GM18517 (cell line): Measurements from ENCODE around the gene ZBTB32.

Experiments used
- ATAC-seq: cut with Tn5 transposase; IDR thresholded peaks from one replicate; pipeline ENCODE4 v1.9.1; 2021; ENCODE audit warnings: mild to moderate bottlenecking, moderate library complexity; ENCODE audit not compliant: unreplicated experiment

The ZBTB32 gene

DNA sequence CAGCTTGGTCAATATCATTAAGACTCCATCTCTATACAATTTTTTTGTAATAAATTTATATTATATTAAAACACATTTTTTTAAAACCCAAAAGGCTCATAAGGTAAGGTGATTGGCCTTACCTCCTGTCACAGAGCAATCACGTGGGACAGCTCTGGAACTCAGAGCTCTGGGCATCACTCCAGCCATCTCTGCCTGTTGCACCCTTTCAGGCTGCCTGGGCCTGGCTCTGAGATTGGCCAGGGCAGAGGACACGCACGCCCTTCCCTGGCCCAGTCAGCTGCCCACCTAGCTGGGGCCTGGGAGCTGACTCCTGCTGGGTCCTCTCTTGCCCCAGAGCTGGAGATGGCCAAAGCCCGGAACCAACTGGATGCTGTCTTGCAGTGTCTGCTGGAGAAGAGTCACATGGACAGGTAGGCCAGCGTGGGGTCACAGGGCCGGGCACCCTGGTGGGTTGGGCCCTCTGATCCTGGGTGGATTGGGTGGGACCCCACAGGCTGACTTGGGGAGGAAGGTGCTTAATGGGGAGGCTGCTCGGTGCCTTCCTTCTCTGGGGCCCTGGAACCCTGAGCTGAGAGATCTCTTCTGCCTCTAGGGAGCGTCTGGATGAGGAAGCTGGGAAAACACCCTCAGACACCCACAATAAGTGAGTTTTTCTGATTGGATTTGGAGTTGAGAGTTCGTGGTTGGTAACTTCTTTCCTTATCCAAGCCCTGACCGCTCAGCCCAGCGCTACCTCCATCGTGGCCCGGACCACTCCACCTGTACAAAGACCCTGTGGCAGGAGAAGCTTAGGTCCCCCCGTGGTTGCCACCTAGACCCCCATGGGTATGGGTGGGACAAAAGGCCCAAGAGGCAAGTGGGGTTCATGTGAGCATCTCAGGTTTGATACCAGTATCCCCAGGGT, 47.7 kb downstream of the ZBTB32 start:
- ATAC-seq, result no peak

DNA sequence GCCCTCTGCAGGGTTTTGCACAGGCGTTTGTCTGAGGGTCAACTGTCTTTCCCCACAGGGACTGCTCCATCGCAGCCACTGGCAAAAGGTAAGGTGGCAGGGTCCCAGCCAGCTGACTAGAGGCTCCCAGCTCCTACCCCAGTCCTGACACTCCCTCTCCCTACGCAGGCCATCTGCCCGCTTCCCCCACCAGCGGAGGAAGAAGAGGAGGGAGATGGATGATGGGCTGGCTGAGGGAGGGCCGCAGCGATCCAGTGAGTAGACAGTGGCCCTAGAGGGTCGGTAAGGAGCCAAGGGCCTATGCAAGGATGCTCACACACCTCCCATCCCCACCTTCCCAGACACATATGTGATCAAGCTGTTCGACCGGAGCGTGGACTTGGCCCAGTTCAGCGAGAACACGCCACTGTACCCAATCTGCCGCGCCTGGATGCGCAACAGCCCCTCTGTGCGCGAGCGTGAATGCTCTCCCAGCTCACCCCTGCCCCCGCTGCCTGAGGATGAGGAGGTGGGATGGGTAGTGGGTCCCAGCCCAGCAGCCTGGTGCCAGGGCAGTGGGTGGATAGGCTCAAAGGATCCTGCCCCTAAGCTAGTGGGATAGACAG, 48.5 kb downstream of the ZBTB32 start:
- no peak for ATAC-seq

DNA sequence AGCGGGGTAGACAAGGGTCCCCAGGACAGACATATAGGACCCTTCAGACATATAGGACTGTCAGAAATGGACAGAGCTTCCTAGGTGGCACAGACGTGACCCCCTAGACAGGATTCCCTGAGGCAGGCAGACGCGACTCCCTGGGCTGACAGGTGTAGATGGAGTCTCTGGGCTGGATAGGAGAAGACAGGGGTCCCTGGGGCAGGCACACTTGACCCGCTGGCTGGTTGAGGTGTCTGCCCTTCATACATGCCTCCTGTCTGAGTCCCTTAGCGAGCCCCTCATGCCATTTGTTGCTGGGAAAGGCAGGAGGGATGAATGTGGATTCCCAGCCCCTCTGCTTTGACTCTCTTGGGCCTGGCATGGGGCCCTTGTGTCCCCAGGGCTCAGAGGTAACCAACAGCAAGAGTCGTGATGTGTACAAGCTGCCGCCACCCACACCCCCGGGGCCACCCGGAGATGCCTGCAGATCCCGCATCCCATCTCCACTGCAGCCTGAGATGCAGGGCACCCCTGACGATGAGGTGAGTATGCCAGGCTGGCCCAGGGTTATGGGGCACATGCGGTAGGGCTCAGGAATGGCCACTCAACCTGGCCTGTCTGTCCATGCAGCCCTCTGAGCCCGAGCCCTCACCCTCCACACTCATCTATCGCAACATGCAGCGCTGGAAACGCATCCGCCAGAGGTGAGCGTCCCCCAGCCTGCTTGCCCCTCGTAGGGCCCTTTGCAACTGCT, 49.4 kb downstream of the ZBTB32 start:
- no peak for ATAC-seq

DNA sequence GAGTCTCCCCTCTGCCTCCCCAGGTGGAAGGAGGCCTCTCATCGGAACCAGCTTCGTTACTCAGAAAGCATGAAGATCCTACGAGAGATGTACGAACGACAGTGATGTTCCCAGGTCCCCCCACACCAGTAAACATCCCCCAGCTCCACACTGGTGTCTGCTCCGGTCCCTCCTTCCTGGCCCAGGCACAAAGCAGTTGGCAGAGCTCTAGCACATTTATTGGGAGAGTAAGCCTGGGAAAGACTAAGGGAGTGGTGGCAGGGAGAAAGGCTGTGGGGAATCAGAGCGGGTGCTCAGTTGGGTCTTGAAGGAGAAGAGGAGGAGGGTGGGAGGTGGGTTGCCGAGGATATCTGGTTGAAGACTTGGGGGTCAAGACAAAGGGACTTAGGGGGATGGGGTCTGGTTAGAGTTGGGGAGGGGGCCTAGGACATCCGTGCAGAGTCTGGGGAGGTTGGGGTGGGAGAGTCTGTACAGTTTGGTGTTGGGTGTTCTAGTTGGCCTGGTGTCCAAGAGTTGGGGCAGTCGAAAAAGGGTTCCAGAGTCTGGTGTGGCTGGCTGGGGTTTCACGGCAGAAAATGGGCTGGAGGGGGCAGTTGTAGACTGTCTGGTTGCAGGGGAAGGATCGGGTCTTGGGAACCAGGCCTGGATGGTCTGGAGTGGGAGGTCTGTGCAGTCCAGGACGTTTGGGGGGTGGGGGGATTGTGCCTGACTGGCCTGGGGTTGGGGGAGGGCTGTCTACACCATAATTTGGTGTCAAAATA, 50.2 kb downstream of the ZBTB32 start:
- ATAC-seq, result no peak

DNA sequence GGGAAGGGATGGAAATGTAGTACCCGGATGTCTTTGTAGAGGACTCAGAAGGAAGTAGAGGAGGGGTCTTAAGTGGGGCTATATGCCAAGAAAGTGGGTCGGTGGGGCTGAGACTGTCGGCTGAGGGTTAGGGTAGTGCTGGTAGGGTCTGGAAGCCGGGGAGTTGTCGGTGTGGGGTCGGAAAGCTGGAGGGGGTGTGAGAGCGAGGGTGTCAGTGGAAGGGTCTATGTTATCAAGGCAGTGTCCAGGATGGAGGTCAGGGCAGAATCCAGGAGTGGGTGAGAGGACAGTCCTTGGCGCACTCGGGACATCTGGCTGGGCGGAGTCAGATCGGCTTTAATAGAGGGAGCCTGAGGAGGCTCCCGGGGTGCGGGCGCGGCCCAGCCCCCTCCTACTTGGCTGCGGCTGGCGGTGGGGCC, 50.8 kb downstream of the ZBTB32 start:
- ATAC-seq, result no peak

GRCh38 chr19:35755550-35756376, 51.4 kb downstream of the ZBTB32 start:
- ATAC-seq, result no peak

DNA sequence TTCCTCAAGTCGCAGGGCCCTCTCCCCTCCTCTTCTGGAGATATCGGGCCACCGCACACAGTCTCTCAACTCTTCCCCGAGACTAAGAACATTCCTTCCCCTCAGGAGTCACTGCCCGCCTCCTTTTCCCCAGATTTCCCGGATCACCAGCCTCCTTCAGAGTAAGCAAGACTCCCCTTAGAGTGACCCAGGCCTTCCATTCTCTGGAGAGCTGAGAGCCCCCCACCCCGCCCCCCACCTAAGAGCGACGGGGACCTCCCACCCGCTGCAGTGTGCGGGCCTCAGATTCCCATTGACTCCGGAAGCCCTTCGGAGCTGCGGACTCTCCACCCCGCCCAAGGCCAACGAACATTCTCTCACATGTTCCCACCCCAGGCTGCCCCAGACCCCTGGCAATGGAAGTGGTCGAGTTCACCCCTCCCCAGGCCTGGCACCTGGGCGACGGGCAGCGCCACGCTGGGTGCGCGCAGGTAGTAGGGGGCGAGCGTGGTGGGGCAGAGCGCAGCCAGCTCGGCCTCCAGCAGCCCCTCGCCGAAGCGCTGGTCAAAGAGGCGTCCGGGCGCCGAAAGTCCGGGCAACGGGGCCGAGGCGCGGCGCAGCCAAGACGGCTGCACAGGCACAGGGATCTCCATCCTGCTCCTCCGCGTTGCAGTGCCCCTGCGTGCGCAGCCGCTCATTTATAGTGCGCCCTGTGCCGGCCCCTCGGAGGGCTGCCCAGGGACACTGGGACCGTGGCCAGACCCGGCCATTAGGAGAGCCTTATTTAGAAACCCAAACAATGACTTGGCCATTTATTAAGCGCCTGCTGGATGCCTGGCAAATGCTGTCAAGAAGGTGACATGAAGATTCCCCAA, 52.2 kb downstream of the ZBTB32 start, which contains the start of gene HSPB6:
HSPB6 (minus strand) TSS at position 653 of the 854 bp plus-strand sequence; CDS start at position 632, 21 bp downstream.
- no peak for ATAC-seq

DNA sequence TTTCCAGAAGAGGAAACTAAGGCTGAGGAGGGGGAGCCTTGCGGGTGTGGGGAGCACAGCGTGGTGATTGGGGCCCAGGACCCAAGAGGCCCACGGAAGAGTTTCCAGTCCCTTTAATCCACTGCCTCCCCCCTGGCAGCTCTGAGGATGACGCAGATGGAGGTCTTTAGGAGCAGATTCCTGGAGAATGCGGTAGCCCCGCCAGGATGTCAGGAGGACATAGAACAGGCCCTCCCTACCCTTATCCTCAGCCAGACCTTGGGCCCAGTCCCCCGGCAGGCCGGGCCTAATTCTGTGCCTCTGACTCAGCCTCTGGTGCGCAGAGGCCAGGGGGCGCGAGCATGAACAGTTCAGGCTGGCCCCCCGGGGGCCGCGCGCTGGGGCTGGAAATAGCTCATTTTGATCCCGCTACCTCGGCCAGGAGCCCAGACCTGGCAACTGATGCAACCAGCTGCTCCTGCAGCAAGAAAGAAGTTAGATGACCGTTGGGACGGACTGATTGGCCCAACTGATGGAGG, 52.9 kb downstream of the ZBTB32 start:
- ATAC-seq, result peak; percentile 5

DNA sequence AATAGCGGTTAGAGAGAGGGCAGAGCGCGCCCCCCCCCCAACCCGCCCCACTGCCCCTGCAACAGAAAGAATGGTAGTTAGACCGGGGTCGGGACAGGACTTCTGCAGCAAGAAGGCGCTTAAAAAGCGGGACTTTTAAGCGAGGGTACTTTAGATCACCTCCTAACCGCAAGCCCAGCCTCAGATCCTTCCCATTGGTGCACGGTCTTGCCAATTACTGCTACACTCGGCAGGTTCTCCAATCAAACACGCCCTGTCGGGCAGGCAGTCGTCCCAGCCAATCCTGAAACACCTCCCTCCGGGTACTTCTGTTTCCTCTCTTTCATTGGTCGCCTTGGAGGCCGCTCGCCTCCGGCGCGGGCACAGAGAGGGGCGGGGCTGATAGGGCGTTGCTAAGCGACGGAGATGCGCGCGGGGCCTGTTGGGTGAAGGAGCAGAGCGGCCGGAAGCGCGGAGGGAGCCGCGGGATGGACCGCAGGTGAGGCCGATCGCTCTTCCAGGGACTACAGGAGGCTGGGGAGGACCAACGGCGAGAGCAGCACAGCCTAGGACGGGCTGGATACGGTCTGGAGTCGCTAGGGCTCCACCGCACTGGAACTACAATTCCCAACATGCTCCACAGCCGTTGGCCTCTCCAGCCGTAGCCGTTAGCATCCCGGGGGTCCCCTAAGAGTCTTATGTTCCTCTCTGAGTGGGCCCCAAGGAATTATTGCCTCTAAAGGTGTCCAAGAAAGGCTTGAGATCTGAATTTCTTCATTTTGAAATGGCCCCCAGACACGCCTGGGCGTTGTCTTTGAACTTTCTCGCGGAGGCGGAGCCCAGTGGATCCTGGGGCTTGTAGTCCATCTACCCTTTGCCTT, 53.6 kb downstream of the ZBTB32 start, which contains the start of gene PROSER3:
PROSER3 (plus strand) TSS at position 428 of the 860 bp plus-strand sequence; CDS start at position 468, 40 bp downstream.
- peak; percentile 91 for ATAC-seq

DNA sequence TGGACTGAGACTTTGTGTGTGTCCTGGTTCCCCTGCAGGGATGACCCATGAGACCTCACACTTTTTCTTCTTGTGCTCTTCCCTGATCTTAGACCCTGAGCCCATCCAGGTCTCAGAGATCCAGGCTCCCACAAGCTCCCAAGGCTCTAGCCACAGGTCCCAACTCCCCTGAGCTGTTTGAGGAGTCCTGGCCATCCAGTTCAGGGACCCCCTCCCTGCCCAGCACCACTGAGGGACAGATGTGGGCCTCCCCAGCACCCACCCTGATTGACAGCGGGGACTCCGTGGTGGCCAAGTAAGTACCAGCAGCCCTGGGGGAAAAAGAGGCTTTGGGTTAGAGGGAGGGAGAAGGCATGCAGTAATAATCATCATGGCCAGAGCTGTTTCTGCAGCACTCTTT, 55.3 kb downstream of the ZBTB32 start:
- ATAC-seq, result no peak

DNA sequence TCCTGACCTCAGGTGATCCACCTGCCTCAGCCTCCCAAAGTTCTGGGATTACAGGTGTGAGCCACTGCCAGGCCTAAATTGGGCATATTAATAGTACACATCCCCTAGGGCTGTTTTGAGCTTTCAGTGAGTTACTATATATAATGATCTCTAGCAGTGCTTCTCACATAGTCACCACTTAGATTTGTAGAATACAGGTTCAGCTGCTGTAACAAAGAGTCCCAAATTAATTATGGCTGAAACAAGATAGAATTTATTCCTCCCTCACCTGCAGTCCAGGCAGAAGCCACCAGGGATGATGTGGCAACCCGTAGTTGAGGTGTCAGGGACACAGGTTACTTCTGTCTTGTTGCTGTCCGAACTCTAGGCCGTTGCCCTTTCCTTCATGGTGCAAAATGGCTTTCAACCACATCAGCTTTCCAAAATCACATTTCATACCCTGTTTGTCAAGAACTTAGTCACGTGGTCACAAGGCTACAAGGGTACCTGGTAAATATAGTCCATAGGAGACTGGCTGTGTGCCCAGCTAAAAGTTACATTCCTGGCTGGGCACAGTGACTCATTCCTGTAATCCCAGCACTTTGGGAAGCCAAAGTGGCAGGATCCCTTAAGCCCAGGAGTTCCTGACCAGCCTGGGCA, 56.5 kb downstream of the ZBTB32 start:
- no peak for ATAC-seq

DNA sequence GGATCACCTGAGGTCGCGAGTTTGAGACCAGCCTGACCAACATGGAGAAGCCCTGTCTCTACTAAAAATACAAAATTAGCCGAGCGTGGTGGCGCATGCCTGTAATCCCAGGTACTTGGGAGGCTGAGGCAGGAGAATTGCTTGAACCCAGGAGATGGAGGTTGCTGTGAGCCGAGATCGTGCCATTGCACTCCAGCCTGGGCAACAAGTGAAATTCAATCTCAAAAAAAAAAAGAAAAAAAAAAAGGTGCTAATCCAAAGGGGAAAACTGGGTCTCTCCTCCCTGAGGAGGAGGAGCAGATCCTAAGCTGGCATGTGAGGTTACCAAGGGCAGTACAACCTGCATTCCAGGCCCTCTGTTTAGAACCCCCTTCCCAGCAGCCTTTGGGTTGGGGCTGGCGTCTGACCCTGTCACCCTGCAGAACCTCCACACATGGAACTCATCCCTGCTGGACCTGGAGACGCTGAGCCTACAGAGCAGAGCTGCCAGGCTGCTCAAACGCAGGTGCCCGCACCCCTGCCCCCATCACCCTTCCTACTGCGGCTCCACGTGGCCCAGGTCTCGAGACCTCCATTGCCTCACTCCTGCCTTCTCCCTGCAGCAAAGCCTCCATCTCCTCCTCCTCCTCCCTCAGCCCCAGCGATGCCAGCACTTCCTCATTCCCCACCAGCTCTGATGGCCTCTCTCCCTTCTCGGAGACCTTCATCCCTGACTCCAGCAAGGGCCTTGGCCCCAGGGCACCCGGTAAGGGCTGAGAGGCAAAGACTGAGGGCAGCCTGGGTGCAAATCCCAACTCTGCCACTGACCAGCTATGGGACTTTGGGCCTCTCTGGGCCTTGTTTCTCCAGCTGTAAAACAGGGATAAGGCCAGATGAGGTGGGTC, 60.3 kb downstream of the ZBTB32 start:
- no peak for ATAC-seq
